Activated CD4-positive, alpha-beta T cell treated with anti-CD3 and anti-CD28 coated beads, Interleukin-2, amount 50 U/mL, for 16 hours (primary cell): ENCODE data around the gene GPR65.

ENCODE experiments used
- DNase-seq: peaks from one replicate; pipeline ENCODE4 v3.0.0-alpha.2; 2020

GPR65 gene

GRCh38 chr14:88043529-88044443, 38.9 kb downstream of the GPR65 start:
- DNase-seq = no peak

- no peak for DNase-seq
Observed at GRCh38 chr14:88044444-88044758, 39.5 kb downstream of the GPR65 start.

GRCh38 chr14:88044776-88045446, 40.0 kb downstream of the GPR65 start:
- peak; percentile 81 for DNase-seq

GRCh38 chr14:88045705-88046104, 40.8 kb downstream of the GPR65 start:
- no peak for DNase-seq

- DNase-seq = no peak
Observed at GRCh38 chr14:88048351-88048750, 43.4 kb downstream of the GPR65 start.

- no peak for DNase-seq
Observed at GRCh38 chr14:88049266-88049665, 44.3 kb downstream of the GPR65 start.

GRCh38 chr14:88049936-88050335, 45.0 kb downstream of the GPR65 start:
- DNase-seq = no peak

- DNase-seq = no peak
Observed at GRCh38 chr14:88060576-88060975, 55.6 kb downstream of the GPR65 start.

GRCh38 chr14:88063811-88064210, 58.9 kb downstream of the GPR65 start:
- DNase-seq = no peak
